CD4-positive, alpha-beta T cell treated with Interleukin-6 at 100 ng/mL for 8 hours (primary cell): Measurements from ENCODE around the gene FBXL3.
A peak's percentile ranks its signal among the peaks of the same experiment; 100 is the strongest.

Experiments used
- DNase-seq: peaks from one replicate; pipeline ENCODE4 v3.0.0-alpha.2; 2020; ENCODE audit warnings: mixed read lengths, low spot score

Gene FBXL3, protein sequence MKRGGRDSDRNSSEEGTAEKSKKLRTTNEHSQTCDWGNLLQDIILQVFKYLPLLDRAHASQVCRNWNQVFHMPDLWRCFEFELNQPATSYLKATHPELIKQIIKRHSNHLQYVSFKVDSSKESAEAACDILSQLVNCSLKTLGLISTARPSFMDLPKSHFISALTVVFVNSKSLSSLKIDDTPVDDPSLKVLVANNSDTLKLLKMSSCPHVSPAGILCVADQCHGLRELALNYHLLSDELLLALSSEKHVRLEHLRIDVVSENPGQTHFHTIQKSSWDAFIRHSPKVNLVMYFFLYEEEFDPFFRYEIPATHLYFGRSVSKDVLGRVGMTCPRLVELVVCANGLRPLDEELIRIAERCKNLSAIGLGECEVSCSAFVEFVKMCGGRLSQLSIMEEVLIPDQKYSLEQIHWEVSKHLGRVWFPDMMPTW

DNA sequence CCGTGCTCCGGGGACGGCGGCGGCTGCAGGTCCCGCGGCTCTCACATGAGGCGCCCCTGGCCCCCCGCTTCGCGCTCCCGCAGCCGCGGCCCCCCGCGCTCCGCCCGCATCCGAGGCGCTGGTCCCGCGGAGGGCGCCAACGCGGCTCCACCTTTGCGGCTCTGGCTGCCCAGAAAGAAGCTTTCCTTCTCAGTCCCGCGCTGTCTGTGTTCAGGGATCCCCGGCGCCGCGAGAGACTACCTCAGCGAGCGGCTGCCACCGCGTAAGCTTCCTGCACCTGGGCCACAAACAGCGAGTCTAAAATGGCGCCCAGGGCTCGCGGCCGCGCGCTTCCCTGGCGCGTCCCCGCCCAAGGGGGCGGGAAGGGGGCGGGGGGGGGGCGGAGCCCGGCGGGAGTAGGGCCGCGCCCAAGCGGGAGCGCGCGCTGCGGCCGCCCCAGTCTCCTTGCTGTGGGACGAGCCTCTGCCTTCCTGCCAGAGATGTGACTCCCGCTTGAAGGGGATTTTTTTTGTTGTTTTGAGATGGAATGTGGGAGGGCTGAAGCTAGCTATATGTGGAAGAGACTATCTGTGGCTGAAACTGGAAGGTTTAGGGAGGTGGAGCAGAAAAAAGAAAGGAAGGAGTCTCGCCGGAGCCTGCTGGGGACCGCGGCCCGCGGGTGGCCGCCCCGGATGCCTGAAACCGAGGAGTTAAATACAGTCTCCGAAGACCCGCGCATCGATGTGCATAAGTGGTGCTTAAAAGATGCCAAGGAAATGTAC is at the start of gene FBXL3:
TSS of gene FBXL3 (minus strand) at position 299 of the 761 bp plus-strand sequence. CDS start 5,299 bp downstream, outside the sequence.
- DNase-seq = peak; percentile 83

DNA sequence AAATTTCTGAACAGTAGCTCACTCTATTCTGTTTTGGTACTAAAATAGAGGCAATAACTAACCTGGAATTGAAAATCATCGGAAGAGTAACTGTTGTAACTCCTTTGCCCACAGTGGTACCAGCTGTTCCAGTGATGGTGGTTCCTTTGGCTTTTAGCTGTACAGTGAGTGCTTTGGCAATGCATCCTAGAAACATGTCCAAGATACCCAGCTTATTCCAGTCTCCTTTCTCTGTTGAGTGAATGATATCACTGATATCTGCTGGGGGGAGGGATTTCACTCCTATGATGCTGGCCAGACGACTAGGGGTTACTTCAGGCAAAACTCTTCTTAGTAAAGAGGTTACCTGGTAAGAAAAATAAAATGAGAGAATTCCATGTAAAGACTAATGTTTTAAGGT is 40.6 kb upstream of the FBXL3 start:
- no peak for DNase-seq

DNA sequence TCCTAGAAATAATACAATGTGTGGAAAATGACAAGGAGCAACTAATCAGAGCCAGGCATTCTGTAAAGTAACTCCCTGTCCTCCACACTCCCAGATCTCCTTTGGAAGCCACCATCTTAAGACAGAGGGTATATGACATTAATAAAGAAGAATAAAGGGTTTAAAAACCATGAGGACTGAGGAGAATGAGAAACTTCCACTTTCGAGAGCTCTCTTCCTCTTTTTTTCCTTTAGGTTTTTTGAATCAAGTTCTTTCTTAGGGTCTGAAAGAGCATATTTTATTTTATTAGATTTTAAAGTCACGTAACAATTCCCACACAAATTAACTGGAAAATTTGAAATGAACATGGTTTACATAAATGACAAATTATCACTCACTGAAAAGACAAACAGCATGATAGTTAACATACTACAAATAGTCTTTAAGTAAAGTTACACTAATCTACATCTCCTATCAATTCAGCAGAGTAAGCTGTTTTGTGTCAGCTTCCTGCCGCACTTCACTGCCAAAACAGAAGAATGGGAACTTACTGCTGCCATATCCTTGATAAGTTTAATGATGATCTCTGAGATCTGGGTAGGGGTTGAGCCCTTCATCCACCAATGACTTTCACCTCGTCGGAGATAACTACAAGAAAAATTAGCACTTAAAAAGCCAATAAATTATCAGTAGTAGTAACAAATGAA is 38.6 kb upstream of the FBXL3 start:
- DNase-seq = no peak

DNA sequence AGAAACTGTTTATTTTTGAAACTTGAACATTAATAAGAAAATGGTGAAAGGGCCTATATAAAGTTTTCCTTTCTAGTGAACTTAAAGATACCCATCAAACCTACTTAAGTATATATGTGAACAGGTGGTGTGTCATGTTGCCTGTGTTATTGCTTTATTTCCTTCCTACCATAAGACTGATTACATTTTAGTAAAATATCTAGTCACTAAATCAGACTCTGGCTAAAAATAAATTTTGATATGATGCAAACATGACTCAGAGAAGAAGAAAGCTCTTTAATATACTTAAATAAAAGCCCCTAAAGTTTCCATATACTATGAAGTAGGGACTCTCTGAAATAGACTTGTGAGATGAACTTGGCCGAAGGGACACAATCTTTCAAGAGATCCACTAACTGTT is 35.1 kb upstream of the FBXL3 start:
- no peak for DNase-seq

DNA sequence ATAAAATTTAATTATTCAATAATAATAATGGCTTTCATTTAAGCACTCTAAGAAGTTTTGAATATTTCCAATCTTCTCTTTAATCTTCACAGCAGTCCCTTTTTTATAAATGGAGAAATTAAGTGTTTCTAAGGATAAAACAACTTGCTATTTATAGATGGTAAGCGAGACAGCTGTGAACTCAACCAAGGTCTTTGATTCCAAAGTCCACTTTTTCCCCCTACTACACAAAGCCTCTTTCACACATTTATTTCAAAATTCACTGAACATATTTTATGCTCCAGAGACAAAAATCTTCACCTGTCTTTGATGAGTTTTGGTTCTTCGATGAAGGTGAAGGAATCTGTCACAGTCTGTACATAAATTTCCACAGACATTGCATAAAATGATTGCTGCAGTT is 34.4 kb upstream of the FBXL3 start:
- no peak for DNase-seq

DNA sequence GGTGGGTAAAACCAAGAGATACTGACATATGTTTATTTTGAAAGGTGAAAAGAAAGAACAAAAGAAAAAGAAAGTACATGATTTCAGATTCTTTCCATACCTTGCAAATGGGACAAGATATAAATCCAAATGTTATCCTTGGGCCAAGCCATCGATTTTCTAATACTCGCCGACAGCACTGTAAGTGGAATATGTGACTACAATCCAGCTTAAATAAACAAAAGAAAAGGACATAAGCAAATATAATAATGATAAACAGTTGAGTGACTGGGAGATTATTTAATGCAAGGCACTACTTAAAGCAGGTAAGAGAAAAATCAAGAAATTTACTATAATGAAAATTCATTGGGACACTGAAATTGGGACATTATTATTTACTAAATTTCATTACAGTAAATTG is 29.9 kb upstream of the FBXL3 start:
- no peak for DNase-seq

DNA sequence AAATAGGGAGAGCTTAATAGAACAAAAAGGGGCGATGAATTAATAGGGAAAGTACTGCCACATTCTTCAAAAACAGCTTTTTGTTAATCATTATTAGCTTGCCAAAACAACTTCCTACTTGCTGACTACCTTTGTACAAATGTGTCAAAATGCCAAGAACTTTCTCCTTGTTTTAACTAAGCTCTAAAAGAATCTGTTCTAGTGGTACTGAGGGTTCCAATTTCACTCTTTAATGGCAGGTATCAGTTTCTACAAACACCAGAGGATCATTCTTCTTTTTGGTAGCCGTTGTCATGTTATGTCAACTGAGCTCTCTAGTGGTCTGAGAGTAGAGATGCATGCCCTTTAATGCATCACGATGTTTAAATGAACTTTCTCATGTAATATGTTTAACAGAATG is 29.4 kb upstream of the FBXL3 start:
- DNase-seq = no peak

DNA sequence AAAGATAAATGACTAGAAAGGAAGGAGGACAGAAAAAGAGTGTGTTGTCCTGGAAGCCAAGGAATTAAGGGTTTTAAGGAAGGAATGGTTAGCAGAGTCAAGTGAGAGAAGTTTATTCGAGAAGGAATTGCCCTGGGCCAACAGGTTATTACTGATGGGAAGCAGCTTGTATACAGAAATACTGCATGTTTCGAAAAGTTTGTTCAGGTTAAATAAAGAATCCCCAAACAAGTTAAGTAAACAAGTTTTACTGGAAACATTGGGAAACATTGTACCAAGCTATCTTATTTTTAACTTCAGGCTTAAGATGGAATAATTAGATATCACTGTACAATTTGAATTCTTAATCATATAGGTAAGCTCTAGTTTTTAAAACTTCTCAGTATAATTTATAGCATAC is 28.2 kb upstream of the FBXL3 start:
- DNase-seq = no peak

DNA sequence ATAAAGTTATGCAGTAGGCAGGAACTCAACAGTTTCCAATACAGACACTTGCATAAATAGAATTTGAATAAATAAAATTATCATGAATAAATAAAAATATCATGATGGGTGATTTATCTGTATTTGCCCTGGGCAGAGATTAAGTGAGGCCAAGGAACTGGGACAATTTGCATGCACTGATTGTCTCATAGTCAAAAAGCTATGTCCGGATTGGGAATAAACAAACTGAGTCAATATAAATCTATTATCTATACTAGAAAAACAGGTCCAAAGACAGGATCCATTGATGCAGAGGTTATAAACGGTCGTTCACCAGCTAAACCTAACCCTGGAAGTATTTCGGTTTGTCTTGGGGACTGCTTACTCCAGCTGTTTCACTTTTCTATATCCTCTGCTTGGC is 26.2 kb upstream of the FBXL3 start:
- DNase-seq = no peak

DNA sequence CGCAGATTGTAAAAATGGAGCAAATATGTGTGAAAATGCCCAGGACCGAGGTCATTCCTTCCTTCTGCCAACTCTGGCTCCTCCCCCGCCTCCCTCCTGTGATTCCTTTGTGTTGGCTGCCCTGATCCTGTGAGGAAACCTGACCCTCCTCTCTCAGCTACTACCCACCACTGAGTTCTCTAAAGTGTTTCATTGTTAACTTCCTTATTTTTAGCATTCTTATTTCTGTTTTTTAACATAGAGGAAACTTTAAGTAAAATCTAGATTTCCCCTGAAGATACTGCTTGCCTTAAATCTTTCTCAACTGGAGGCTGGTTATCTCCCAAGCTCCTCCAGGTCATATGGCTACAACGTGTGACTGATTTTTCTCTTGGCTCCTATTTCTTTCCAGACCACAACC is 21.7 kb upstream of the FBXL3 start:
- DNase-seq = no peak

DNA sequence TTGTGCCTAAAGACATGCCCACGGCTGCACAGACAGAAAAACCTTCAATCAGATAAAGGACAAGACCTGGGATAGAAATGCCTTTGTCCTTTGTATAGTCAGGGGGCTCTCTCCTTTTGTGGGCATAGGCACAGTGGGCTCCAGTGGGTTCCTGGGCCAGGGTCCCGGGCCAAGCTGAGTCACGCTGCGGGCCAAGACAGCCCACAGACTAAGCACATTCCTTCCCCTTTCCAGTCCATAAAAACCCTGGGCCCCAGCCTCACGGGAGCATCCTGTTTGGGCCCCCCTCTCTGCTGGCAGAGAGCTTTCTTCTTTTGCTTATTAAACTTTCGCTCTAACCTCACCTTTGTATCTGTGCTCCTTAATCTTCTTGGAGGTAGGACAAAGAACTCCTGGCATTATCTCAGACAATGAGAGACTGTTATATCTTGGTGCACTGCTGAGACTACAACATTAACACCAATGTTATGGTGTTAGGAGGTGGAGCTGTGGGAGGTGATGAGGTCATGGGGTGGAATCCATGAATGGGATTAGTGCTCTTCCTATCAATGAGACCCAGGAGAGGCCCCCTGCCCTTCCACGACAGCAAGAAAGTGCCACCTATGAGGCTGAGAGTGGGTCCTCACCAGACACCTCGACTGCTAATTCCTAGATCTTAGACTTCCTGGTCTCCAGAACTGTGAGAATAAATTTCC is 20.8 kb upstream of the FBXL3 start:
- no peak for DNase-seq

DNA sequence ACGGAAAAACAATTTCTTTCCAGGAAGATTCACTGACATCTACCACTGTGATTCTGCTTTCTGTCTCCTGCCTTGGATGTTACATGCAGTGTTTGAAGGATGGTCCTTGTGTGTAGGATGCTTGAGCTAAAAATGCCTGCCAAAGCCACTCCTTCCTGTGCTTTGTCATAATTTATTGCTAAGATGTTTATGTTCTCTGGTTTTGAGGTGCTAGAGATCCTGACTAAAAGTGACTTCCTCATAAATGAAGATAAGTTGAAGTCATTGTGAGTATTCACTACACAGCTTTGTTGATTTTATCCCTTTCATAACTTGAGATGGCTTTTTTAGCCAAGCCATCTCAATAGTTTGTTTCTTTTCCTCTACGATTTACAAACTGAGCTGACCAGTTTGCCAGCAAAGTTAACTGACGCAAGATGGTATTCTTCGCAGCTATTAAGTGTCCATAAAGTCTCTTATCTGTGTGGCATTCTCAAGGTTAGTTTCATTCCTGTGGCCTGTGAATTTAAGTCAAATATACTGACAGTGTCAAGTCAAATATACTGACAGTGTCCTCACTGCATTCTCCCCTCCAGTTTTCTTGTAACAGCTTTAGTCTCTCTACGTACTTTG is 15.7 kb upstream of the FBXL3 start:
- no peak for DNase-seq

DNA sequence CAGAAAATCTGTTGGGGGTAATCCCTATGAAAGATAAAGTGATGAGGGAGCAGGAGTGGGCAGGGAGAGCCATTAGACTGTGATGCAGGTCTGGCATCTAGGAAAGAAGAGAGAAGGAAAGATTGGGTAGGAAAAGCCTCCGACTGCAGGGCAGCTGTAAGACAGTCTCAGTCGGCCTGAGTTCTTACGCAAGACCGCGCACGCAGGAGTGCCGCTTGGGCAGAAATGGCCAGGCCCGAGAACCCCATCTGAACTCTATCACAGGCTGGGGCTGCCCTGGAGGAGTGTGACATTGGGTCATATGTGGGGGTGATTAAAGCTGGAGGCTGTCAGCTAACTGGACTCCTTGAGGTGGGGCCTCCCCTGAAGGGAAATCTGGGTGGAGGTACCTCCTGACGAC is 13.9 kb upstream of the FBXL3 start:
- no peak for DNase-seq

DNA sequence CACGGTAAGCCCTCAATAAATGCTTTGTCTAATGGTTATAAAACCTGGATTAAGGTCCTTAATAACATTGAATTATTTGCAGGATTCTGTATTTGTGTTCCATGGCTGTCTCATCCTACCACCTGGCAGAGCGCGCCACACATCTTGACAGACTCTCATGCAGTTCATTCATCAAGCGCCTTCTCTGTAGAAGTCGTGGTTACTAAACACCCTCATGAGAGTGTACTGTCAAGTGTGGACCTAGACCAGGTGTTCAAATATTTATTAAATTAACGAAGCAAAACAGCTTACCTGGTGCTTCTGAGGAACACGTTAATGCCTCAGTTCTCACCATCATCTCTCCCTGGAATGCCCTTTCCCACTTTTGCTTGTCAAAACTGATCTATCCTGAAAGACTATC is 13.1 kb upstream of the FBXL3 start:
- DNase-seq = no peak

DNA sequence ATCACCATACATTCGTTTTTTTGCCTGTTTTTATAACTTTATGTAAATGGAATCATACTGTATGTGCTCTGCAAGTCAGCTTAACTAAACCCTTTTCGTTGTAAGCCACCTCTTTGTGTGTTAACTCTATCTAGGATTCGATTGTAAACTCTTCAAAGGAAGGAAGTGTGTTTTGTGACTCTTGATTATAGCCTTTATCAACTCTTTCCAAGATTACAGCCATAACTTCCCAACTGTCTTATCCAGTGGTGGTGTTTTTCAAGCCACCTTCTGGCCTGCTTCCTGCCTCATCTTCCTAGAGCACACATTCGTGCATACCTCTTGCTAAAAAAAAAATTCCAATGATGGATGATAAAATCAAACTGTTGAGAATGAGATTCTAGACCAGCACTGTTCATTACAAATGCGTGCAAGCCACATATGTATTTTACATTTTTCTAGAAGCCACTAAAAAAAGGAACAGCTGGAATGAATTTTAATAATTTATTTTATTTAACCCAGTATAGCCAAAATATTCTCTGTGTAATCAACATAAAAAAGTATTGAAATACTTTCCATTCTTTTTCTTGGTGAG is 12.0 kb upstream of the FBXL3 start:
- DNase-seq = no peak

DNA sequence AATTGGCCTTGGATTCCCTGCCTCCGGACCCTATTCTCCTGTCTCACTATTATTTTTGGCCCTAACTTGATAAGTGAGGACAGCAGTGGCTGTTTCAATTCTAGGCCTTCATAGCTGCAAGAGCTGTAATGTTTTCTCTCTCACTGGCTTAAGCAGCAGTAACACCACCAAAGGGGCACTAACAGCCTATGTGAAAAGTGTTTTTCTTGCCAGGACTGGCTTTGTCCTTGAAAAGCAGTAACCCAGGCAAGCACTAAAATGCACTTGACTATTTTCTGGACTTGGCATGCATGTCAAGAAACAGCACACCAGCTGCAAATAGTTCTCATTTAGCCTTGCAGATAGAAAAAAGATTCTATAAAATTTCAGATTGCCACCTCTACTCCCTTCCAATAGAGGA is 9.3 kb upstream of the FBXL3 start:
- no peak for DNase-seq

DNA sequence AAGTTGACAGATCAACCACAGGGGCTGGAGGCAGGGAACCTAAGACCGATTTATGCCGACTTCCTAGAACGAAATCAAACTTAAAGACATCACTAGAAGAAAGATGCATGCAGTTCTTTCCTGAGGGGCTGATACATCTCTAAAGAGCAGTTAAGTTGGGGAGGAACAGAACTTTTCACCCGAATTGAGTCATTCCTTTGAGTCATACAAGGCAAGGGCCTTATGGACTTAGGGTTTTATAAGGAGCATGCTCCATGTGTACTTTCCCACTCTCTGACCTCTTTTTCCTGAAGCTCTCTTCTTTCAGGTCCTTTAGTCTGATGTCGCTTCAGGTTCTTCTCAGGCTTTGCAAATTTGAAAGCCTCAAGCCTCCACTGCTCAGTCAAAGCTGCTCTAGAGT is 7.9 kb upstream of the FBXL3 start:
- DNase-seq = no peak

DNA sequence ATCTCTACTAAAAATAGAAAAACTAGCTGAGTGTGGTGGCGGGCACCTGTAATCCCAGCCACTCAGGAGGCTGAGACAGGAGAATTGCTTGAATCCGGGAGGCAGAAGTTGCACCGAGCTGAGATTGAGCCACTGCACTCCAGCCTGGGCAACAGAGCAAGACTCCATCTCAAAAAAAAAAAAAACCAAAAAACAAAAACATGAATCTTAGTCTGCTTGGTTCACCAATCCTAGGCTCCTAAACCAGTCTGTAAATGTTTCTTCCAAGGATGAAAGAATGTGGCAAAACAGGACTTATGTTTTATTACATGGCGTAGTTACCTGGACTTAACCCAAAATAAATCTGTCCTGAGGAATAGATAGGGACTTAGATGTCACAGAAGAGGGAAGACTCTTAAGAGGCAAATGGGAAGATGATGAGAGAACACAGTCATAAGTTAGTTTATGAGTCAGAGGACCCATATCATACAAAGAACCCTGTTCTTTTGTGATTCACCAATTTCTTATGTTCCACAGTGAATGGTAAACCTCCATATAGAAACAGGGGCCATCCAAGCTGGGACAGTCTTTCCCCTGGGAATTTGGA is 6.9 kb upstream of the FBXL3 start:
- no peak for DNase-seq

DNA sequence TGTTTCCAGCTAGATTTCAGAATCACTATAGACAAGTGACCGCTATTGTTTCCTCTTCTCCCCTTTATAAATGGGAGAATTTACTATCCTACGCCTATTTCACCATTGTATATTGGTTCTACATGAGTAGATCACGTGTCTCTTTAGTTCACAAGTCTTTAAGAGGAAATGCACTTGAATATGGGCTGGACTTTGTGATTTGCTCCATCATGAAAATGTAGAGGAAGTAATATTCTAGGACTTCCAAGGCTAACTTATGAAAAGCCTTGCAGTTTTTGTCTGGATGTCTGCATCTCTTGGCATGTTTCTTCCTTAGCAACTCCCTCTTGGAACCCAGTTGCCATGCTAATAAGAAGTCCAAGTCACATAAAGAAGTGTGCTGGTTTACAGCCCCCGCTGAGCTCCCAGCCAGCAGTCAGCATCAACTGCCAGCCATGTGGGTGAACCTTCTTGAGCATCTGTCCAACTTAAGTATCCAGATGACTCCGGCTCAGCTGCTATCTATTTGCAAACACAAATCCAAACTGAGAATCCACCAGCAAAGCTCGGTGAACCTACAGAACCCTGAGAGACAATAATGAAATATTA is 4.8 kb upstream of the FBXL3 start:
- DNase-seq = no peak

DNA sequence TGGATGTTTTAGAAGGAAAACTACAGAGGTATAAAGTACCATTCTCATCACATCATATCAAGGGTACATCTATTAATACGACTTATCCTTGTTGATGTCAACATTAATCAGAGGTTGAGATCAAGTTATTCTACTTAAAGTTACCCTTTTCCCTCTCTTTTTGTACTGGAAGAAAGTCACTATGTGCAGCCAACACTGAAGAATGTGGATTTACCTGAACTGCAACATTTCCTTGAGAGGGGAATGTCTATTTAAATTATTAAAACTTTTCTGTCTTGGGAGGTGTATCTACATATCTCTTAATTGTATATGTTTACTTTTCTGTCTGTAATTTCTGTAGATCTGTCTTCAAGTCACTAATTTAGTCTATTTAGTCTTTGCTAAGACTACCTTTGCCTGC is 2.5 kb upstream of the FBXL3 start:
- DNase-seq = no peak

DNA sequence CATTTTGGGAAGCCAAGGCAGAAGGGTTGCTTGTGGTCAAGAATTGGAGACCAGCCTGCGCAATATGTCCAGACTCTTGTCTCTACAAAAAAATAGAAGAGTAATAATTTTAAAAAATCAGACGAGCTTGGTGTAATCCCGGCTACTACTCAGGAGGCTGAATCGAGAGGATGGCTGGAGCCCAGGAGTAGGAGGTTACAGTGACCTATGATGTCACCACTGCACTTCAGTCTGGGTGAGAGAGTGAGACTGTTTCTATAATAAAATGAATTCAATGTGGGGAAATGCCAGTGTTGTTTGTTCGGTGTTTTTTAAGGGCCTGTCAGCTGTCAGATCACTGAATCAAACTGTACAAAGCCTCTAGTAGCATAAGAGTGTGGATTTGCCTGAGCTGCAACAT is 1.2 kb upstream of the FBXL3 start:
- DNase-seq = no peak
